ENCODE measurements around the gene CCER1. TPM values are rescaled to one million over a fixed set of nuclear protein-coding genes. Genes with fewer than 3 reads are reported as not detected.

The CCER1 gene
- polyA plus RNA-seq (2012; ENCODE audit: low read depth, missing spikeins) = 0.03 TPM

DNA sequence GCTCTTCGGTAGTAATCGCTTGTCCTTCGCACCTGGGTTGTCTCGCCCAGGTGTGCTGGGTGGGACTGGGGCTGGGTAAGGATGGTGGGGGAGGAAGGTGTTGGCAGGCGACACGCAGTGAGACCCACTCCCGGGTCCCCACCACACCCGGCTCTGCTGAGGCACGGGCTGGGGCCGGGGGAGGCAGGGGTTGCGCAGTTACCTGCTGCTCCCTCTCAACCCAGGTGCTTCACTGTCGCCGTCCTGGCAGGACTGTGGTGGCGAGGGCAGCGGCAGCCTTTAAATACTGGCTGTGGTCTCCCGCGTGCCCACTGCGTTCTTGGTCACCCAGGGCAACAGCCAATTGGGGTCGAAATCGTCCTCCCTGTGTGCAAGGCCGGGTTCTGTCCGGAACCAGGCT is at the start of gene CCER1:
Gene CCER1 (minus strand): TSS at position 256 of the 400 bp plus-strand sequence. CDS start 434 bp downstream, outside the sequence.
- FAIRE-seq = no peak
- DNase-seq (ENCODE audit: insufficient read length, low spot score) = no peak
- no peak for TF ChIP-seq TAF1 (IDR thresholded peaks at IDR 0.05; ENCODE audit: low read depth, low read length)
- no peak for TF ChIP-seq POU2F2 (IDR thresholded peaks at IDR 0.05; ENCODE audit: low read depth, low read length)
- no peak for TF ChIP-seq POLR2A (IDR thresholded peaks at IDR 0.05; ENCODE audit: low read depth, low read length)
- no peak for TF ChIP-seq SPI1 (IDR thresholded peaks at IDR 0.05; ENCODE audit: low read depth, low read length)

DNA sequence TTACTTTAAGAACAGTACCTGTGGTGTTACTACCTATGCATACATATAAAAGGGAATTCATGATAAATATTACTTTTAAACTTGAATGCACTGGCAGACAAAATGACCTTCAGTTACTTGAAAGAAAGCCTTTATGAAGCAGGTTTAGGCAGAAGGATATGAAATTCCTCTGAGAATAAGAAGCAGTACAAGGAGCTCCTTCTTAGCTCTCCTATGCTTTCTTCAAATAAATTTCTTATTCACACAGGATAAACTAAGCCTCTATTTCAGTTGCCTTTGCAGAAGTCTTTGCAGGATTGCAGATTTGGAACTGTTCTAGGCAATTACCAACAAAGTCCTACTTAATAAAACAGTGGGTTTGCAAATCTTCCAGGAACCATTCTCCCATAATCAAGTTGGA is 48.8 kb upstream of the CCER1 start:
- no peak for FAIRE-seq
- TF ChIP-seq TAF1 (IDR thresholded peaks at IDR 0.05; ENCODE audit: low read depth, low read length) (no peak), POLR2AphosphoS5 (IDR thresholded peaks at IDR 0.05; ENCODE audit: low read depth, low read length) (no peak), PAX5 (IDR thresholded peaks at IDR 0.05; ENCODE audit: insufficient read depth, low read length, severe bottlenecking) (no peak), POLR2A (IDR thresholded peaks at IDR 0.05; ENCODE audit: low read depth, low read length) (no peak), POU2F2 (IDR thresholded peaks at IDR 0.05; ENCODE audit: low read depth, low read length) (no peak)
- no peak for DNase-seq (ENCODE audit: insufficient read length, low spot score)

DNA sequence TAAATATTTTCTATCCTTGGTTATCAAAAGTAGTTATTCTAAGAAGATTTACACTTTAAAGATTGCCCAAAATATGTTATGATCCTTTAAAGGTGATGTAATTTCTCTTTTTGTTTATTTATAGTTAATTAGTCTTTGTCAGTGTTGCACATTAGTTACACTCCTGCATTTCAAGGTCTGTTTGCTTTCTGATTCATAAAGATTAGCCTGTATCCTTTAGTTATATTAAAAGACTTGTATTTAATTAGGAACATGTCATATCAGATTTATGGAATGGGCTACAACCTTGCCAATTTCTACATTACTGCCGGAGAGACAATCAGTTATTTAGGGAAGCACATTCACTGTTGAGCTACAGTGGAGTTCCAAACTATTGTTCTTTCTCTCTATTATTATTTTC is 46.3 kb upstream of the CCER1 start:
- no peak for DNase-seq (ENCODE audit: insufficient read length, low spot score)
- TF ChIP-seq POLR2A (IDR thresholded peaks at IDR 0.05; ENCODE audit: low read depth, low read length) = no peak
- no peak for TF ChIP-seq POLR2AphosphoS5 (IDR thresholded peaks at IDR 0.05; ENCODE audit: low read depth, low read length)
- TF ChIP-seq PAX5 (IDR thresholded peaks at IDR 0.05; ENCODE audit: insufficient read depth, low read length, severe bottlenecking) = no peak
- no peak for TF ChIP-seq POU2F2 (IDR thresholded peaks at IDR 0.05; ENCODE audit: low read depth, low read length)
- no peak for TF ChIP-seq SPI1 (IDR thresholded peaks at IDR 0.05; ENCODE audit: low read depth, low read length)
- no peak for TF ChIP-seq TAF1 (IDR thresholded peaks at IDR 0.05; ENCODE audit: low read depth, low read length)
- no peak for FAIRE-seq

GRCh38 chr12:90999966-91000365 is 45.0 kb upstream of the CCER1 start:
- FAIRE-seq = no peak
- no peak for DNase-seq (ENCODE audit: insufficient read length, low spot score)
- no peak for TF ChIP-seq POLR2A (IDR thresholded peaks at IDR 0.05; ENCODE audit: low read depth, low read length)
- TF ChIP-seq POU2F2 (IDR thresholded peaks at IDR 0.05; ENCODE audit: low read depth, low read length) = no peak
- TF ChIP-seq POLR2AphosphoS5 (IDR thresholded peaks at IDR 0.05; ENCODE audit: low read depth, low read length) = no peak
- TF ChIP-seq TAF1 (IDR thresholded peaks at IDR 0.05; ENCODE audit: low read depth, low read length) = no peak
- TF ChIP-seq PAX5 (IDR thresholded peaks at IDR 0.05; ENCODE audit: insufficient read depth, low read length, severe bottlenecking) = no peak
- TF ChIP-seq SPI1 (IDR thresholded peaks at IDR 0.05; ENCODE audit: low read depth, low read length) = no peak

DNA sequence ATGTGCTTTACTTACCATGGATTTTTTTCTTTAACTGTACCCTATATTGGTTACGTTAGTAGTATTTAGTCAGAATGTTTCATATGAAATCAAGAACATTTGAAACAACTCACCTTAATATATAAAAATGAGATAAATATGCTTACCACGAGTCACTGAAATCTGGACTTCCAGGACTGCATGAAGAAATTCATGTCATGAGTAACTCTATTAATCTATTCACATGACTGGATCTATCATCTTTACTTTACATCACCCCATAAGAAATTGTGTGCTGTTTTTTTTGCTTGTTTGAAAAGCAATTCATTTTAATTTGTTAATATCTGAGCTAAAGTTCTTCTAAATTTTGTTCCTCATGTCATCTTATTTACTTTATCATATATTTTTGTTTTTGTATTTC is 44.6 kb upstream of the CCER1 start:
- TF ChIP-seq SPI1 (IDR thresholded peaks at IDR 0.05; ENCODE audit: low read depth, low read length) = no peak
- TF ChIP-seq POU2F2 (IDR thresholded peaks at IDR 0.05; ENCODE audit: low read depth, low read length) = no peak
- TF ChIP-seq POLR2A (IDR thresholded peaks at IDR 0.05; ENCODE audit: low read depth, low read length) = no peak
- TF ChIP-seq PAX5 (IDR thresholded peaks at IDR 0.05; ENCODE audit: insufficient read depth, low read length, severe bottlenecking) = no peak
- no peak for TF ChIP-seq TAF1 (IDR thresholded peaks at IDR 0.05; ENCODE audit: low read depth, low read length)
- TF ChIP-seq POLR2AphosphoS5 (IDR thresholded peaks at IDR 0.05; ENCODE audit: low read depth, low read length) = no peak
- DNase-seq (ENCODE audit: insufficient read length, low spot score) (no peak), FAIRE-seq (no peak)

GRCh38 chr12:90995010-90995409 is 40.0 kb upstream of the CCER1 start:
- TF ChIP-seq SPI1 (IDR thresholded peaks at IDR 0.05; ENCODE audit: low read depth, low read length) = no peak
- no peak for TF ChIP-seq POLR2AphosphoS5 (IDR thresholded peaks at IDR 0.05; ENCODE audit: low read depth, low read length)
- TF ChIP-seq PAX5 (IDR thresholded peaks at IDR 0.05; ENCODE audit: insufficient read depth, low read length, severe bottlenecking) = no peak
- no peak for TF ChIP-seq TAF1 (IDR thresholded peaks at IDR 0.05; ENCODE audit: low read depth, low read length)
- no peak for TF ChIP-seq POLR2A (IDR thresholded peaks at IDR 0.05; ENCODE audit: low read depth, low read length)
- no peak for TF ChIP-seq POU2F2 (IDR thresholded peaks at IDR 0.05; ENCODE audit: low read depth, low read length)
- FAIRE-seq = no peak

GRCh38 chr12:90991952-90992465 is 37.0 kb upstream of the CCER1 start:
- FAIRE-seq (no peak), DNase-seq (ENCODE audit: insufficient read length, low spot score) (no peak)
- TF ChIP-seq SPI1 (IDR thresholded peaks at IDR 0.05; ENCODE audit: low read depth, low read length) (no peak), POLR2A (IDR thresholded peaks at IDR 0.05; ENCODE audit: low read depth, low read length) (no peak), TAF1 (IDR thresholded peaks at IDR 0.05; ENCODE audit: low read depth, low read length) (no peak), POLR2AphosphoS5 (IDR thresholded peaks at IDR 0.05; ENCODE audit: low read depth, low read length) (no peak), POU2F2 (IDR thresholded peaks at IDR 0.05; ENCODE audit: low read depth, low read length) (no peak), PAX5 (IDR thresholded peaks at IDR 0.05; ENCODE audit: insufficient read depth, low read length, severe bottlenecking) (no peak)

More at GRCh38 chr12:90995010-90995409, 40.0 kb upstream of the CCER1 start:
- no peak for DNase-seq (ENCODE audit: insufficient read length, low spot score)

DNA sequence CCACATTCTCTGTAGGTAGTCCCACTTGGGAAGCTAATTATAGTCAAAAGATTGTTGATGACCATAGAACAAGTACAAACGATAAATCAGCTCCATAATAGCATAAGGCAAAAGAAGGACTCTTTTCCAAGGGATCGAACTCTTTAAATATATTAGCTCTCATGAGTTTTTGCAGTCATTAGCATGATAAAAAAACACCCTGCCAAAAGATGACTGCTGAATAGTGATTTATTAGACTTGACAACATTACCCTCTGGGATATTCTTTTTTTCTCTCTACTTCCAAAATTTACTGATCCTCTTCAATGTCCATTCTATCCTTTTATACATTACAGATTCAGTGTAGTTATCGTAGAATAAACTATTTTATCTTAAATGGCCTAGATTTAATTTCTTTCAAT is 35.6 kb upstream of the CCER1 start:
- no peak for TF ChIP-seq TAF1 (IDR thresholded peaks at IDR 0.05; ENCODE audit: low read depth, low read length)
- no peak for DNase-seq (ENCODE audit: insufficient read length, low spot score)
- FAIRE-seq = no peak

DNA sequence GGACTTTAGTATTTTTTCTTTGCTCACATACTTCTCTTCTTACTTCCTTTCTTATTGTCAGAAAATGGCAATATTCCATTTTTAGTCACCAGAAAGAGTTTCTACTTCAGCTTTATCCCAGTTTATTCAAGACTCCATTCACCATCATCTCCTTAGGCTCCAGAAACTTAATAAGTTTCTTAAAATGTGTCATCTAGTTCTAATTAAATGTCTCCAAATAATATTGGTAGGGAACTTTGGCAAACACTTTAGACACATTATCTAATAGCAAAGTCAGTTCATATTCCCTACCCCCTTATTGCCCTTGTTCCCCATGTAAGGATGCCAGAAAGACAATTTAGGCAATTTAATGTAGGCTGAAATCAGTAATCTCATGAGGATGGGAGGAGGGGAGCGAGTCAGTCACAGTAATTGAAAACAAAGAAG is 34.7 kb upstream of the CCER1 start:
- FAIRE-seq (no peak), DNase-seq (ENCODE audit: insufficient read length, low spot score) (no peak)
- TF ChIP-seq SPI1 (IDR thresholded peaks at IDR 0.05; ENCODE audit: low read depth, low read length) (no peak), POLR2AphosphoS5 (IDR thresholded peaks at IDR 0.05; ENCODE audit: low read depth, low read length) (no peak), POU2F2 (IDR thresholded peaks at IDR 0.05; ENCODE audit: low read depth, low read length) (no peak), PAX5 (IDR thresholded peaks at IDR 0.05; ENCODE audit: insufficient read depth, low read length, severe bottlenecking) (no peak), TAF1 (IDR thresholded peaks at IDR 0.05; ENCODE audit: low read depth, low read length) (no peak), POLR2A (IDR thresholded peaks at IDR 0.05; ENCODE audit: low read depth, low read length) (no peak)

GRCh38 chr12:90987520-90987919 is 32.5 kb upstream of the CCER1 start:
- FAIRE-seq = no peak
- TF ChIP-seq SPI1 (IDR thresholded peaks at IDR 0.05; ENCODE audit: low read depth, low read length) (no peak), POLR2A (IDR thresholded peaks at IDR 0.05; ENCODE audit: low read depth, low read length) (no peak), POU2F2 (IDR thresholded peaks at IDR 0.05; ENCODE audit: low read depth, low read length) (no peak), PAX5 (IDR thresholded peaks at IDR 0.05; ENCODE audit: insufficient read depth, low read length, severe bottlenecking) (no peak), TAF1 (IDR thresholded peaks at IDR 0.05; ENCODE audit: low read depth, low read length) (no peak), POLR2AphosphoS5 (IDR thresholded peaks at IDR 0.05; ENCODE audit: low read depth, low read length) (no peak)
- no peak for DNase-seq (ENCODE audit: insufficient read length, low spot score)
